ENCODE measurements around the gene ARHGAP15. TPM values are rescaled to one million over a fixed set of nuclear protein-coding genes. Genes with fewer than 3 reads are reported as not detected.

Gene ARHGAP15
- total and polyA plus RNA-seq, 2 donors (not counting 1 experiment from before 2014, with no cell fraction given): 0.07 TPM; not detected in 1

- Histone ChIP-seq H3K4me2 (ENCODE audit: extremely low read depth, insufficient read depth, low read length) (no peak overlapping the region), H3K9me3 (ENCODE audit: control insufficient read depth, insufficient read depth, low read depth, low read length) (no peaks in the 10 kb centered on the region), H4K20me1 (ENCODE audit: control insufficient read depth, extremely low read depth, insufficient read depth, low read length) (no peaks in the 10 kb centered on the region), H3K4me1 (ENCODE audit: control insufficient read depth, extremely low read depth, insufficient read depth, low read length) (no peaks in the 10 kb centered on the region), H3K27me3 (ENCODE audit: control insufficient read depth, insufficient read depth, low read length) (no peaks in the 10 kb centered on the region), H2AFZ (ENCODE audit: low read length) (no peak overlapping the region), H3K79me2 (ENCODE audit: control insufficient read depth, insufficient read depth, low read length) (no peaks in the 10 kb centered on the region), H3K36me3 (ENCODE audit: control insufficient read depth, insufficient read depth, low read length) (no peaks in the 10 kb centered on the region), H3K27ac (ENCODE audit: insufficient read depth, low read length) (no peak overlapping the region), H3K4me3 (replicated peaks in 1 of 4; ENCODE audit: control extremely low read depth in 1 of 4, insufficient read depth in 1 of 4, low read depth in 3 of 4, low read length in 4 of 4) (no peak overlapping the region), H3K9ac (ENCODE audit: insufficient read depth, low read length) (no peak overlapping the region)
- TF ChIP-seq CTCF (conservative IDR thresholded peaks at IDR 0.05 in 1 of 2, IDR thresholded peaks at IDR 0.05 in 1 of 2; ENCODE audit: low read depth in 1 of 2, low read length in 2 of 2) (no peak), EZH2 (IDR thresholded peaks at IDR 0.05; ENCODE audit: low read length, missing control alignments) (no peak)
- DNase-seq (ENCODE audit: low read depth in 2 of 2): no peak
These were observed 22.0 kb downstream of the ARHGAP15 start for GRCh38 chr2:143151111-143151752.

- H3K79me2 ChIP-seq (ENCODE audit: control insufficient read depth, insufficient read depth, low read length): no peaks in the 10 kb centered on the region
- no peaks in the 10 kb centered on the region for H3K9me3 ChIP-seq (ENCODE audit: control insufficient read depth, insufficient read depth, low read depth, low read length)
- H3K4me2 ChIP-seq (ENCODE audit: extremely low read depth, insufficient read depth, low read length): no peak overlapping the region
- no peak overlapping the region for H3K4me3 ChIP-seq (replicated peaks in 1 of 4; ENCODE audit: control extremely low read depth in 1 of 4, insufficient read depth in 1 of 4, low read depth in 3 of 4, low read length in 4 of 4)
- no peak overlapping the region for H3K27ac ChIP-seq (ENCODE audit: insufficient read depth, low read length)
- no peaks in the 10 kb centered on the region for H3K27me3 ChIP-seq (ENCODE audit: control insufficient read depth, insufficient read depth, low read length)
- no peaks in the 10 kb centered on the region for H4K20me1 ChIP-seq (ENCODE audit: control insufficient read depth, extremely low read depth, insufficient read depth, low read length)
- TF ChIP-seq CTCF (conservative IDR thresholded peaks at IDR 0.05 in 1 of 2, IDR thresholded peaks at IDR 0.05 in 1 of 2; ENCODE audit: low read depth in 1 of 2, low read length in 2 of 2): no peak
- H3K36me3 ChIP-seq (ENCODE audit: control insufficient read depth, insufficient read depth, low read length): no peaks in the 10 kb centered on the region
- no peaks in the 10 kb centered on the region for H3K4me1 ChIP-seq (ENCODE audit: control insufficient read depth, extremely low read depth, insufficient read depth, low read length)
- H2AFZ ChIP-seq (ENCODE audit: low read length): no peak overlapping the region
- no peak for DNase-seq (ENCODE audit: low read depth in 2 of 2)
- no peak overlapping the region for H3K9ac ChIP-seq (ENCODE audit: insufficient read depth, low read length)
These were observed 23.0 kb downstream of the ARHGAP15 start for GRCh38 chr2:143152219-143152618.

- Histone ChIP-seq H3K36me3 (ENCODE audit: control insufficient read depth, insufficient read depth, low read length) (no peaks in the 10 kb centered on the region), H3K9ac (ENCODE audit: insufficient read depth, low read length) (no peak overlapping the region), H2AFZ (ENCODE audit: low read length) (no peak overlapping the region), H3K79me2 (ENCODE audit: control insufficient read depth, insufficient read depth, low read length) (no peaks in the 10 kb centered on the region), H4K20me1 (ENCODE audit: control insufficient read depth, extremely low read depth, insufficient read depth, low read length) (no peaks in the 10 kb centered on the region), H3K27ac (ENCODE audit: insufficient read depth, low read length) (no peak overlapping the region), H3K27me3 (ENCODE audit: control insufficient read depth, insufficient read depth, low read length) (no peaks in the 10 kb centered on the region), H3K4me2 (ENCODE audit: extremely low read depth, insufficient read depth, low read length) (no peak overlapping the region), H3K9me3 (ENCODE audit: control insufficient read depth, insufficient read depth, low read depth, low read length) (no peaks in the 10 kb centered on the region), H3K4me3 (replicated peaks in 1 of 4; ENCODE audit: control extremely low read depth in 1 of 4, insufficient read depth in 1 of 4, low read depth in 3 of 4, low read length in 4 of 4) (no peak overlapping the region), H3K4me1 (ENCODE audit: control insufficient read depth, extremely low read depth, insufficient read depth, low read length) (no peaks in the 10 kb centered on the region)
- no peak for TF ChIP-seq EZH2 (IDR thresholded peaks at IDR 0.05; ENCODE audit: low read length, missing control alignments)
- TF ChIP-seq CTCF (conservative IDR thresholded peaks at IDR 0.05 in 1 of 2, IDR thresholded peaks at IDR 0.05 in 1 of 2; ENCODE audit: low read depth in 1 of 2, low read length in 2 of 2): no peak
- no peak for DNase-seq (ENCODE audit: low read depth in 2 of 2)
These were observed 23.4 kb downstream of the ARHGAP15 start for GRCh38 chr2:143152637-143153036.

Measured in fibroblast of lung (primary cell).